Measurements from ENCODE around the gene RABL6. TPM values are rescaled to one million over a fixed set of nuclear protein-coding genes. Genes with fewer than 3 reads are reported as not detected.

RABL6 gene
- total RNA-seq, 1 donor = 64.8 TPM

GRCh38 chr9:136827794-136828473 lies 20.2 kb downstream of the RABL6 start:
- no peak overlapping the region for H2AFZ ChIP-seq (ENCODE audit: low read length)
- no peaks in the 10 kb centered on the region for H3K79me2 ChIP-seq (ENCODE audit: insufficient read depth, low read length)
- TF ChIP-seq CTCF (IDR thresholded peaks at IDR 0.05; ENCODE audit: extremely low read depth, low read depth, low read length) = no peak
- no peak overlapping the region for H3K27ac ChIP-seq (ENCODE audit: low read depth, low read length)
- H3K4me3 ChIP-seq (ENCODE audit: insufficient read depth, low read length) = no peak overlapping the region
- no peak for DNase-seq (ENCODE audit: insufficient read length, low spot score, missing footprints)
- H3K9me3 ChIP-seq (ENCODE audit: low read depth, low read length) = no peaks in the 10 kb centered on the region
- peaks cover 13% of the 10 kb centered on the region for H4K20me1 ChIP-seq (ENCODE audit: insufficient read depth, low read length)
- H3K4me2 ChIP-seq (ENCODE audit: insufficient read depth, low read length) = no peak overlapping the region
- H3K4me1 ChIP-seq (ENCODE audit: insufficient read depth, low read length) = no peaks in the 10 kb centered on the region
- peaks cover 49% of the 10 kb centered on the region for H3K36me3 ChIP-seq (ENCODE audit: insufficient read depth, low read length)
- H3K27me3 ChIP-seq (ENCODE audit: insufficient read depth, low read length) = no peaks in the 10 kb centered on the region

- Histone ChIP-seq H3K36me3 (ENCODE audit: insufficient read depth, low read length) (peaks cover 46% of the 10 kb centered on the region), H3K9me3 (ENCODE audit: low read depth, low read length) (no peaks in the 10 kb centered on the region), H3K4me2 (ENCODE audit: insufficient read depth, low read length) (no peak overlapping the region), H2AFZ (ENCODE audit: low read length) (no peak overlapping the region), H4K20me1 (ENCODE audit: insufficient read depth, low read length) (peaks cover 9% of the 10 kb centered on the region), H3K27ac (ENCODE audit: low read depth, low read length) (no peak overlapping the region), H3K79me2 (ENCODE audit: insufficient read depth, low read length) (no peaks in the 10 kb centered on the region), H3K27me3 (ENCODE audit: insufficient read depth, low read length) (no peaks in the 10 kb centered on the region), H3K4me1 (ENCODE audit: insufficient read depth, low read length) (no peaks in the 10 kb centered on the region), H3K4me3 (ENCODE audit: insufficient read depth, low read length) (no peak overlapping the region)
- TF ChIP-seq CTCF (IDR thresholded peaks at IDR 0.05; ENCODE audit: extremely low read depth, low read depth, low read length) = no peak
- DNase-seq (ENCODE audit: insufficient read length, low spot score, missing footprints) = no peak
These were observed 20.9 kb downstream of the RABL6 start for GRCh38 chr9:136828474-136829140.

- no peaks in the 10 kb centered on the region for H3K79me2 ChIP-seq (ENCODE audit: insufficient read depth, low read length)
- TF ChIP-seq CTCF (IDR thresholded peaks at IDR 0.05; ENCODE audit: extremely low read depth, low read depth, low read length) = no peak
- H3K4me3 ChIP-seq (ENCODE audit: insufficient read depth, low read length) = no peak overlapping the region
- peaks cover 47% of the 10 kb centered on the region for H3K36me3 ChIP-seq (ENCODE audit: insufficient read depth, low read length)
- H3K9me3 ChIP-seq (ENCODE audit: low read depth, low read length) = no peaks in the 10 kb centered on the region
- peaks cover 9% of the 10 kb centered on the region for H4K20me1 ChIP-seq (ENCODE audit: insufficient read depth, low read length)
- DNase-seq (ENCODE audit: insufficient read length, low spot score, missing footprints) = no peak
- H2AFZ ChIP-seq (ENCODE audit: low read length) = no peak overlapping the region
- no peaks in the 10 kb centered on the region for H3K27me3 ChIP-seq (ENCODE audit: insufficient read depth, low read length)
- H3K27ac ChIP-seq (ENCODE audit: low read depth, low read length) = no peak overlapping the region
- H3K4me1 ChIP-seq (ENCODE audit: insufficient read depth, low read length) = no peaks in the 10 kb centered on the region
- H3K4me2 ChIP-seq (ENCODE audit: insufficient read depth, low read length) = no peak overlapping the region
These were observed 21.7 kb downstream of the RABL6 start for GRCh38 chr9:136829412-136829811.
